Chondrocyte (in vitro differentiated cells): ENCODE results near the gene SNAP91. TPM values are rescaled to one million over a fixed set of nuclear protein-coding genes. Genes with fewer than 3 reads are reported as not detected.
"Not testable (repeated sequence)": the region's sequence is repeated elsewhere in the genome, so short reads cannot be mapped to it uniquely, and the experiment has no call there.

Source experiments
- DNase-seq: peaks from one replicate; pipeline ENCODE4 v3.0.0; 2021; ENCODE audit warnings: mixed read lengths, low spot score
- H3K27ac Mint-ChIP-seq: one replicate; pipeline ENCODE4 v1.8.0; 2021; ENCODE audit warnings: mild to moderate bottlenecking, moderate library complexity, mixed read lengths; ENCODE audit not compliant: unreplicated experiment
- H3K27me3 Mint-ChIP-seq: 2 replicates; pipeline ENCODE4 v1.8.0; 2021; ENCODE audit warnings: low read depth, mixed read lengths
- H3K36me3 Mint-ChIP-seq: 2 replicates; pipeline ENCODE4 v1.8.0; 2021; ENCODE audit warnings: low read depth, mixed read lengths
- H3K4me1 Mint-ChIP-seq: 2 replicates; pipeline ENCODE4 v1.8.0; 2021; ENCODE audit warnings: low read depth, mild to moderate bottlenecking, mixed read lengths
- H3K4me3 Mint-ChIP-seq: one replicate; pipeline ENCODE4 v1.8.0; 2021; ENCODE audit warnings: mild to moderate bottlenecking, moderate library complexity, mixed read lengths; ENCODE audit not compliant: unreplicated experiment
- H3K9me3 Mint-ChIP-seq: 2 replicates; pipeline ENCODE4 v1.8.0; 2021; ENCODE audit warnings: low read depth, mixed read lengths
- total RNA-seq: library from RNA; stranded (reverse); gene quantifications from 3 replicates; pipeline ENCODE4 v1.2.1, GENCODE V29; 2021
- TF ChIP-seq, protein P1 (sequence below): fragments of 200-600 bp; sonication (generic); IDR thresholded peaks from 2 replicates; pipeline ENCODE4 v1.5.0; 2021; ENCODE audit warnings: antibody characterized with exemption, mild to moderate bottlenecking, moderate library complexity

Gene SNAP91
- total RNA-seq, 1 donor from 2014 or later: 0.20 TPM

DNA sequence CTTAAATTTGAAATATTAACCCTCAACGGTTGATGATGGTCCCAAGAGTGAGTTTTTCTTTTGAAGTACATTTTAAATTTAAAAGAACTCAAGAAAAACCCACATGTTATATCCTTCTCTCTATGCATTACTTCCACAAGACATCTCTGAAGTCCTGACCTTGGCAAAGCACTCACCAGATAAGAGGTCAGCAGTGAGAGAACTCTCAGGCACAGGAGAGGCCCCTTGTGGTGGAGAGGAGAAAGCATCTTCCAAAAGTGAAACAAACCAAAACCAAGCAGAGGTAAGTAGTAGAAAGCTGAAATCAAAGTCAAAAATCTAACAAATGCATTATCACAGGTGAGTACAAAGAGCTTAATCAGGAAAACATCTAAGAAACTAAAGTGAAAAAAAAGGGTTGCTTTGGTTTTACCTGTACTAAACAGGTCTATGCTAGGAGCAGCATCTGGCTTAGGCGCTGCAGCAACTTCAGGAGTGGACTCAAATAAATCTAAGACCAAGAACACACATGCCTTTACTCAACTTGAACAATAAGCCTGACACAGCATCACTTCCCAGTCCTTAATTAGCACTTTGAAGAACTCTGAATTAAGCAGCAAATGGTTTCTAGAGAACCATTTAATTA is 116.0 kb downstream of the SNAP91 start:
- Mint-ChIP-seq H3K27ac (no peak overlapping the region), H3K4me3 (no peak overlapping the region), H3K4me1 (no peaks in the 10 kb centered on the region), H3K36me3 (no peaks in the 10 kb centered on the region), H3K9me3 (no peaks in the 10 kb centered on the region), H3K27me3 (peaks cover 14% of the 10 kb centered on the region)
- TF ChIP-seq, protein P1, sequence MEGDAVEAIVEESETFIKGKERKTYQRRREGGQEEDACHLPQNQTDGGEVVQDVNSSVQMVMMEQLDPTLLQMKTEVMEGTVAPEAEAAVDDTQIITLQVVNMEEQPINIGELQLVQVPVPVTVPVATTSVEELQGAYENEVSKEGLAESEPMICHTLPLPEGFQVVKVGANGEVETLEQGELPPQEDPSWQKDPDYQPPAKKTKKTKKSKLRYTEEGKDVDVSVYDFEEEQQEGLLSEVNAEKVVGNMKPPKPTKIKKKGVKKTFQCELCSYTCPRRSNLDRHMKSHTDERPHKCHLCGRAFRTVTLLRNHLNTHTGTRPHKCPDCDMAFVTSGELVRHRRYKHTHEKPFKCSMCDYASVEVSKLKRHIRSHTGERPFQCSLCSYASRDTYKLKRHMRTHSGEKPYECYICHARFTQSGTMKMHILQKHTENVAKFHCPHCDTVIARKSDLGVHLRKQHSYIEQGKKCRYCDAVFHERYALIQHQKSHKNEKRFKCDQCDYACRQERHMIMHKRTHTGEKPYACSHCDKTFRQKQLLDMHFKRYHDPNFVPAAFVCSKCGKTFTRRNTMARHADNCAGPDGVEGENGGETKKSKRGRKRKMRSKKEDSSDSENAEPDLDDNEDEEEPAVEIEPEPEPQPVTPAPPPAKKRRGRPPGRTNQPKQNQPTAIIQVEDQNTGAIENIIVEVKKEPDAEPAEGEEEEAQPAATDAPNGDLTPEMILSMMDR: peak; percentile 61
- DNase-seq: no peak

DNA sequence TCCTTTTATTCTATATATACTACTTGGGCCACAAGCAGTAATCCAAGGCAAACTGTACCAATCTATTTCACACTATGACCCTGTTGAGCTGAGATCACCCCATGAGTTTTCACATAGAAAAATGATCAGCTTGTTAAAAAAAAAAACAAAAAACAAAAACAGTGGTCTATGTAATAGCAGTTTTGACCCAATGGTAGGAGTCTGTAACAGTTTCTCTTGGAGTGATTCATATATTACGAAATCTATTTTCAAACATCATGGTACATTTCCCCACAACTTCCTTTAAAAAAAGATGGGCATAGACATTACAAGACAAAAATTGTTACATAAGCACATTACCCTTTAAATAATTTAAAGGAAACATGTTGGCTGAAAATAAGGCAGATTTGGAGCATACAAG is 118.5 kb downstream of the SNAP91 start:
- no peaks in the 10 kb centered on the region for H3K4me1 Mint-ChIP-seq
- TF ChIP-seq, protein P1: no peak
- DNase-seq: no peak
- peaks cover 16% of the 10 kb centered on the region for H3K27me3 Mint-ChIP-seq
- H3K4me3 Mint-ChIP-seq: no peak overlapping the region
- H3K36me3 Mint-ChIP-seq: no peaks in the 10 kb centered on the region
- no peak overlapping the region for H3K27ac Mint-ChIP-seq
- H3K9me3 Mint-ChIP-seq: no peaks in the 10 kb centered on the region

- peaks cover 18% of the 10 kb centered on the region for H3K27me3 Mint-ChIP-seq
- no peaks in the 10 kb centered on the region for H3K9me3 Mint-ChIP-seq
- H3K4me1 Mint-ChIP-seq: no peaks in the 10 kb centered on the region
- H3K27ac Mint-ChIP-seq: no peak overlapping the region
- H3K4me3 Mint-ChIP-seq: no peak overlapping the region
- H3K36me3 Mint-ChIP-seq: no peaks in the 10 kb centered on the region
- TF ChIP-seq, protein P1: no peak
- DNase-seq: no peak
These were observed 119.8 kb downstream of the SNAP91 start for GRCh38 chr6:83589076-83589475.

GRCh38 chr6:83578057-83578456 is 130.8 kb downstream of the SNAP91 start:
- no peak overlapping the region for H3K27ac Mint-ChIP-seq
- H3K36me3 Mint-ChIP-seq: no peaks in the 10 kb centered on the region
- TF ChIP-seq, protein P1: no peak

DNA sequence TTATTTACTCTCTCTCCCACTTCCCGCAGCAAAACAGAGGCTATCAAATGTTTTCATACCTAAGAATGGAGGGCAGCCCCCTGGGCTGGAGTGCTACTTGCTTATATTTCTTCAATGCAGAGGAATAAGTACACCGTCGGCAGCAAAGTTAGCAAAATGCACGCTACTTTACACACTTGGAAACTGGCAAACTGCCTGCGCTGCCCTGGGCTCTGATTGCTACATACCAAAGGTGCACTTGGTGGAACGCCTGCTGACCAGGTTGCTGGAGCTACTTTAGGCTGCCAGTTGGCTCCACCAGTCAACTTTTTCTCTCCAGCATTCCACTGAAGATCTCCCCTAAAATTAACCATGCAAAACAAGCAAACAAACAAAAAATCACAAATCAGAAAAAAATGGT is 134.1 kb downstream of the SNAP91 start:
- H3K36me3 Mint-ChIP-seq: no peaks in the 10 kb centered on the region
- H3K4me1 Mint-ChIP-seq: peaks cover 11% of the 10 kb centered on the region
- peaks cover 8% of the 10 kb centered on the region for H3K9me3 Mint-ChIP-seq
- H3K27ac Mint-ChIP-seq: no peak overlapping the region
- peaks cover 8% of the 10 kb centered on the region for H3K27me3 Mint-ChIP-seq
- H3K4me3 Mint-ChIP-seq: no peak overlapping the region
- TF ChIP-seq, protein P1: no peak
- DNase-seq: no peak

More at GRCh38 chr6:83578057-83578456, 130.8 kb downstream of the SNAP91 start:
- peaks cover 17% of the 10 kb centered on the region for H3K4me1 Mint-ChIP-seq
- DNase-seq: no peak
- H3K27me3 Mint-ChIP-seq: peaks cover 13% of the 10 kb centered on the region
- no peak overlapping the region for H3K4me3 Mint-ChIP-seq
- no peaks in the 10 kb centered on the region for H3K9me3 Mint-ChIP-seq

DNA sequence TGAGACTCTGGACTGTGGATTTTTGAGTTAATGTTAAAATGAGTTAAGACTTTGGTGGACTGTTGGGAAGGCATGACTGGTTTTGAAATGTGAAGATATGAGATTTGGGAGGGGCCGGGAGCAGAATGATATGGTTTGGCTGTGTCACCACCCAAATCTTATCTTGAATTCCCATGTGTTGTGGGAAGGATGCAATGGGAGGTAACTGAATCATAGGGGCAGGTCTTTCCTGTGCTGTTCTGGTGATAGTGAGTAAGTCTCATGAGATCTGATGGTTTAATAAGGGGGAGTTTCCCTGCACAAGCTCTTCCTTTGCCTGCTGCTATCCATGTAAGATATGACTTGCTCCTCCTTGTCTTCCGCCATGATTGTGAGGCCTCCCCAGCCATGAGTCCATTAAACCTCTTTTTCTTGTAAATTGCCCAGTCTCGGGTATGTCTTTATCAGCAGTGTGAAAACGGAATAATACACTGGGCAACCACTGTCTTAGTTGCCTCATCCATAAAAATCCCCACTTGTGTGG is 137.2 kb downstream of the SNAP91 start:
- peaks cover 10% of the 10 kb centered on the region for H3K9me3 Mint-ChIP-seq

More for the DNA sequence above, 137.2 kb downstream of the SNAP91 start:
- H3K4me1 Mint-ChIP-seq, H3K27ac Mint-ChIP-seq, H3K4me3 Mint-ChIP-seq, DNase-seq, H3K36me3 Mint-ChIP-seq: not testable (repeated sequence)
- peaks cover 13% of the 10 kb centered on the region for H3K27me3 Mint-ChIP-seq
